H1 (cell line): Measurements from ENCODE around the gene SMARCA2. TPM values are rescaled to one million over a fixed set of nuclear protein-coding genes. Genes with fewer than 3 reads are reported as not detected.

ENCODE experiments used
- CTCF ChIA-PET: fragments of 300-600 bp; sonication (Branson Sonifier 250); formaldehyde crosslinking; loops from one replicate; lab custom pipeline; 2021; ENCODE audit not compliant: partially characterized antibody; lab: Charles Lee
- POLR2A ChIA-PET: fragments of 300-600 bp; sonication (Branson Sonifier 250); formaldehyde crosslinking; loops from one replicate; lab custom pipeline; 2021; ENCODE audit warnings: inconsistent platforms; ENCODE audit not compliant: partially characterized antibody; lab: Charles Lee
- DNase-seq, 2 experiments: peaks; one replicate each; pipeline versions ENCODE4 v3.0.0 to v3.0.0-alpha.2; 2010 to 2022; ENCODE audit warnings: low spot score in 2 of 2, low read depth in 1 of 2, mixed read lengths in 1 of 2
- FAIRE-seq: peaks from 2 replicates; lab custom pipeline; 2011; peaks lifted over from hg19 to GRCh38; lab: Jason Lieb, UNC
- H2AFZ ChIP-seq: 2 replicates; pipeline ENCODE4 v1.8.1; 2012; ENCODE audit warnings: low read length, inconsistent platforms
- H2AK5ac ChIP-seq: 2 replicates; pipeline ENCODE4 v1.6.1; 2013; ENCODE audit warnings: low read depth, low read length
- H2BK120ac ChIP-seq: replicated peaks from 2 replicates; pipeline ENCODE3; 2013; ENCODE audit warnings: low read depth, low read length, inconsistent platforms
- H2BK12ac ChIP-seq: 2 replicates; pipeline ENCODE4 v1.6.1; 2013; ENCODE audit warnings: low read depth, low read length
- H2BK15ac ChIP-seq: 2 replicates; pipeline ENCODE4 v1.6.1; 2013; ENCODE audit warnings: low read length
- H2BK20ac ChIP-seq: 2 replicates; pipeline ENCODE4 v1.6.1; 2013; ENCODE audit warnings: low read length
- H2BK5ac ChIP-seq: 2 replicates; pipeline ENCODE4 v1.6.1; 2013; ENCODE audit warnings: low read depth, low read length
- H3K14ac ChIP-seq: 2 replicates; pipeline ENCODE4 v1.6.1; 2013; ENCODE audit warnings: inconsistent platforms; ENCODE audit not compliant: insufficient read length
- H3K18ac ChIP-seq: 2 replicates; pipeline ENCODE4 v1.6.1; 2013; ENCODE audit warnings: low read length; ENCODE audit errors: extremely low read depth
- H3K23ac ChIP-seq: 2 replicates; pipeline ENCODE4 v1.6.1; 2013; ENCODE audit warnings: inconsistent platforms; ENCODE audit not compliant: insufficient read length
- H3K23me2 ChIP-seq: 2 replicates; pipeline ENCODE4 v1.6.1; 2013; ENCODE audit warnings: low read depth, low read length
- H3K27ac ChIP-seq: 2 replicates; pipeline ENCODE4 v1.6.1; 2011; ENCODE audit warnings: low read depth, low read length, inconsistent platforms
- H3K27me3 ChIP-seq, 4 experiments: replicated peaks in 1 of 4; 1 replicate in 1 of 4; 2 replicates in 3 of 4; pipeline versions ENCODE4 v1.6.1 to v1.8.1; 2011 to 2013; ENCODE audit warnings: low read length in 3 of 4, mild to moderate bottlenecking in 3 of 4, inconsistent platforms in 2 of 4, mixed read lengths in 2 of 4, moderate library complexity in 1 of 4; ENCODE audit not compliant: control insufficient read depth in 3 of 4, insufficient read depth in 3 of 4; ENCODE audit errors: extremely low read depth in 1 of 4
- H3K36me3 ChIP-seq, 4 experiments: 2 replicates each; pipeline versions ENCODE4 v1.6.1 to v1.8.1; 2011 to 2013; ENCODE audit warnings: mild to moderate bottlenecking in 4 of 4, low read length in 3 of 4, moderate library complexity in 2 of 4, control low read depth in 1 of 4, inconsistent platforms in 1 of 4; ENCODE audit not compliant: insufficient read depth in 4 of 4, control insufficient read depth in 2 of 4
- H3K4ac ChIP-seq: replicated peaks from 2 replicates; pipeline ENCODE3; 2013; ENCODE audit warnings: low read length, low read depth, mixed read lengths, inconsistent platforms; ENCODE audit not compliant: insufficient read length
- H3K4me1 ChIP-seq, 4 experiments: replicated peaks in 1 of 4; 1 replicate in 1 of 4; 2 replicates in 3 of 4; pipeline versions ENCODE4 v1.6.1 to v1.8.1; 2011 to 2013; ENCODE audit warnings: low read length in 3 of 4, inconsistent platforms in 2 of 4, mixed read lengths in 1 of 4; ENCODE audit not compliant: insufficient read depth in 4 of 4, control insufficient read depth in 3 of 4
- H3K4me2 ChIP-seq, 2 experiments: 2 replicates each; pipeline versions ENCODE4 v1.6.1 to v1.8.1; 2011 to 2013; ENCODE audit warnings: low read depth in 2 of 2, low read length in 2 of 2, control low read depth in 1 of 2, inconsistent platforms in 1 of 2, mild to moderate bottlenecking in 1 of 2; ENCODE audit not compliant: insufficient read depth in 1 of 2
- H3K4me3 ChIP-seq, 4 experiments: fragments of 200-600, 300-600 bp in 1 of 4; sonication (generic), shearing (Covaris generic), sonication (Bioruptor Twin) in 1 of 4; 2 replicates each; pipeline versions ENCODE4 v1.5.1 to v1.8.1; 2011 to 2016; ENCODE audit warnings: low read length in 4 of 4, low read depth in 3 of 4, control low read depth in 2 of 4, inconsistent platforms in 2 of 4, mild to moderate bottlenecking in 2 of 4, mixed read lengths in 1 of 4, moderate library complexity in 1 of 4; ENCODE audit not compliant: insufficient read depth in 2 of 4; ENCODE audit errors: extremely low read depth in 1 of 4
- H3K56ac ChIP-seq: replicated peaks from 2 replicates; pipeline ENCODE3; 2013; ENCODE audit warnings: low read depth, mild to moderate bottlenecking, mixed read lengths, low read length, inconsistent platforms; ENCODE audit not compliant: insufficient read length
- H3K79me1 ChIP-seq: 2 replicates; pipeline ENCODE4 v1.6.1; 2013; ENCODE audit warnings: low read depth, low read length, control low read depth
- H3K79me2 ChIP-seq, 2 experiments: 2 replicates each; pipeline versions ENCODE4 v1.6.1 to v1.8.1; 2012 to 2013; ENCODE audit warnings: low read length in 2 of 2, mild to moderate bottlenecking in 2 of 2, inconsistent platforms in 1 of 2; ENCODE audit not compliant: insufficient read depth in 2 of 2, control insufficient read depth in 1 of 2
- H3K9ac ChIP-seq, 4 experiments: replicated peaks in 1 of 4; 1 replicate in 1 of 4; 2 replicates in 3 of 4; pipeline versions ENCODE4 v1.6.1 to v1.8.1; 2011 to 2013; ENCODE audit warnings: low read depth in 3 of 4, low read length in 3 of 4, control low read depth in 2 of 4, mild to moderate bottlenecking in 2 of 4, moderate library complexity in 2 of 4, inconsistent platforms in 1 of 4; ENCODE audit errors: extremely low read depth in 1 of 4
- H3K9me3 ChIP-seq, 2 experiments: 2 replicates each; pipeline versions ENCODE4 v1.6.1 to v1.8.1; 2012 to 2013; ENCODE audit warnings: mild to moderate bottlenecking in 2 of 2, moderate library complexity in 2 of 2, control low read depth in 1 of 2, inconsistent platforms in 1 of 2, low read depth in 1 of 2, low read length in 1 of 2, mixed read lengths in 1 of 2; ENCODE audit not compliant: insufficient read depth in 2 of 2
- H4K20me1 ChIP-seq, 2 experiments: replicated peaks in 1 of 2; 2 replicates each; pipeline versions ENCODE3 to v1.8.1; 2011 to 2013; ENCODE audit warnings: inconsistent platforms in 2 of 2, low read length in 2 of 2, mild to moderate bottlenecking in 1 of 2; ENCODE audit not compliant: insufficient read depth in 2 of 2, control insufficient read depth in 1 of 2
- H4K5ac ChIP-seq: 2 replicates; pipeline ENCODE4 v1.6.1; 2013; ENCODE audit warnings: low read length, low read depth, mixed read lengths, inconsistent platforms; ENCODE audit not compliant: insufficient read length
- H4K8ac ChIP-seq: 2 replicates; pipeline ENCODE4 v1.8.0; 2013; ENCODE audit warnings: mild to moderate bottlenecking, moderate library complexity, low read length, inconsistent platforms; ENCODE audit not compliant: insufficient read depth; ENCODE audit errors: extremely low read depth
- H4K91ac ChIP-seq: replicated peaks from 2 replicates; pipeline ENCODE3; 2013; ENCODE audit warnings: low read length, mixed read lengths, inconsistent platforms; ENCODE audit not compliant: insufficient read length
- WGBS, 2 experiments: shearing (Covaris generic) in 1 of 2; methylation state at CpG; one replicate each; pipeline versions ENCODE4 v1.1.6 to v1.1.7; 2013 to 2015; ENCODE audit warnings: low lambda C conversion rate in 2 of 2, mixed read lengths in 2 of 2, inconsistent platforms in 1 of 2, low coverage in 1 of 2, missing lambda C conversion rate in 1 of 2; ENCODE audit not compliant: insufficient replicate concordance in 2 of 2, insufficient coverage in 1 of 2, insufficient read length in 1 of 2; ENCODE audit errors: extremely low coverage in 1 of 2, missing lambda C conversion rate in 1 of 2; 5-methylcytosine and 5-hydroxymethylcytosine counted together
- polyA plus RNA-seq, 7 experiments: library from polyadenylated mRNA; depleted of rRNA in 3 of 7; stranded (reverse) in 5 of 7; unstranded in 2 of 7; fragments of >200 nt in 5 of 7; fragments of 200-250 nt in 2 of 7; gene quantifications; 1 replicate in 5 of 7; 2 replicates in 1 of 7; 4 replicates in 1 of 7; pipeline versions ENCODE4 v1.2.1 to v1.2.3, GENCODE V29; 2011 to 2013; ENCODE audit warnings: missing spikeins in 2 of 7, mixed read lengths in 2 of 7
- total RNA-seq: library from RNA; stranded (reverse); fragmentation: NEBNext Ultra II Directional; extraction: Animal tissue kit (Norgen Biotek cat#: 25700); gene quantifications from 2 replicates; pipeline ENCODE4 v1.2.1, GENCODE V29; 2021

The SMARCA2 gene
- total and polyA plus RNA-seq, 2 of the 8 experiments (the other 6 are each of a cell fraction or from before 2014, with no cell fraction given) = 6.3 to 21.7 TPM

DNA sequence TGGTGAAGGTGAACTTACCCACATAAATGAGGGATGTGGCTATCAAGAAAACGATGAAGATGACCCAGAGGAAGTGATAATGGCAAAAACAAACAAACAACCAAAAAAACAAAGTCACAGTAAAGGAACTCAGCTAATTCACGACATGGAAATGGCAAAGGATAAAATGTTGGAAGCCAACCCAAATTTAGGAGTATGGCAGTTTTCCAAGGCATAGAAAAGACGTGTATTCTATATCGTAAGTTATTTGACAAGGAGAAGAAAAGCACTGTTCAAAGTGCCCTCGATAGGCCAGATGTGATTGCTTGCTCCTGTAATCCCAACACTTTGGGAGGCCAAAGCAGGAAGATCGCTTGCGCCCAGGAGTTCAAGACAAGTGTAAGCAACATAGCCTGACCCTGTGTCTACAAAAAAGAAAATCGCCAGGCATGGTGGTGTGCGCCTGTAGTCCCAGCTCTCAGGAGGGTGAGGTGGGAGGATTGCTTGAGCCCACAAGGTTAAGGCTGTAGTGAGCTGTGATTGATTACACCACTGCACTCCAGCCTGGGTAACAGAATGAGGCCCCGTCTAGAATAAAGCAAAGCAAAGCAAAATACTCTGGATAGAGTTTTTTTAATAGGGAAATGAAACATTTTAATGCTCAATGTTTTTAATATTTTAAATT is 138.0 kb downstream of the SMARCA2 start:
- Histone ChIP-seq H2BK120ac (no peak overlapping the region), H3K4me3 (no peak overlapping the region), H3K9ac (no peak overlapping the region), H2AK5ac (no peak overlapping the region), H4K20me1 (no peaks in the 10 kb centered on the region), H3K56ac (no peak overlapping the region), H4K8ac (no peak overlapping the region), H3K9me3 (0 out of 4 replicates have a peak, but pooled peaks cover 0 to 6% of the 10 kb centered on the region in 2 experiments), H2BK20ac (no peak overlapping the region), H3K79me1 (no peaks in the 10 kb centered on the region), H3K36me3 (no peaks in the 10 kb centered on the region), H3K4ac (no peak overlapping the region), H3K4me1 (peaks cover 0 to 11% (median 8%) of the 10 kb centered on the region in 4 experiments; a peak in 5 of 7 replicates), H3K27me3 (no peaks in the 10 kb centered on the region), H3K79me2 (no peaks in the 10 kb centered on the region), H2BK12ac (no peak overlapping the region), H2AFZ (no peak overlapping the region), H3K23me2 (no peaks in the 10 kb centered on the region), H4K91ac (no peak overlapping the region), H3K27ac (no peak overlapping the region), H3K23ac (no peak overlapping the region), H2BK5ac (no peak overlapping the region), H4K5ac (no peak overlapping the region), H3K4me2 (no peak overlapping the region), H3K14ac (no peak overlapping the region), H3K18ac (no peak overlapping the region), H2BK15ac (no peak overlapping the region)
- ChIA-PET POLR2A (no interaction called here), CTCF (interaction anchor here (1.2 kb wide), 1 partner anchor 28 kb away, joined by 5 read pairs; no protein-coding TSS in a partner anchor)
- DNase-seq (no peak), FAIRE-seq (no peak)
- 82% methylated on average over 10 of the region's 10 CpGs; no CpG with 5 or more reads in 1 of the 2 experiments for WGBS, 2 experiments
